Lower leg skin (tissue), 4 donors: Measurements from ENCODE around the gene PFDN2. TPM values are rescaled to one million over a fixed set of nuclear protein-coding genes. Genes with fewer than 3 reads are reported as not detected.

Experiments used
- DNase-seq, 2 donors: peaks; one replicate each; pipeline ENCODE4 v3.0.0-alpha.2; 2019; ENCODE audit warnings: low spot score in 2 of 2
- H3K4me3 ChIP-seq: fragments of 200-600 bp; sonication (generic); 2 replicates; pipeline ENCODE4 v1.5.1; 2017; ENCODE audit warnings: mild to moderate bottlenecking, low read depth; ENCODE audit not compliant: poor library complexity, severe bottlenecking
- POLR2A ChIP-seq, 2 donors: fragments of 450-650 bp; IDR thresholded peaks; one replicate each; pipeline ENCODE4 v1.6.1; 2016 to 2017; ENCODE audit warnings: antibody characterized with exemption in 2 of 2, mild to moderate bottlenecking in 1 of 2, moderate library complexity in 1 of 2
- WGBS, 2 donors: methylation state at CpG; one replicate each; pipeline ENCODE4 v1.1.5; 2018; 5-methylcytosine and 5-hydroxymethylcytosine counted together
- intact Hi-C: fragments of 100-400 bp; cut with DNase I; formaldehyde crosslinking; loops from one replicate; pipeline ENCODE4 v1.15.0; 2023; ENCODE audit warnings: low total_unique reads
- total RNA-seq, 4 donors: library from RNA; depleted of rRNA; stranded (reverse); fragments of >200 nt; gene quantifications; one replicate each; pipeline ENCODE4 v1.1.0, GENCODE V29; 2016
- TF ChIP-seq, protein P1 (sequence below), 3 donors: fragments of 450-650 bp; IDR thresholded peaks; one replicate each; pipeline ENCODE4 v1.5.1; 2016; ENCODE audit warnings: antibody characterized with exemption in 3 of 3, mild to moderate bottlenecking in 3 of 3, moderate library complexity in 2 of 3

The PFDN2 gene
- total RNA-seq, 4 donors from 2014 or later: 19.3 to 24.7 (median 22.4) TPM

DNA sequence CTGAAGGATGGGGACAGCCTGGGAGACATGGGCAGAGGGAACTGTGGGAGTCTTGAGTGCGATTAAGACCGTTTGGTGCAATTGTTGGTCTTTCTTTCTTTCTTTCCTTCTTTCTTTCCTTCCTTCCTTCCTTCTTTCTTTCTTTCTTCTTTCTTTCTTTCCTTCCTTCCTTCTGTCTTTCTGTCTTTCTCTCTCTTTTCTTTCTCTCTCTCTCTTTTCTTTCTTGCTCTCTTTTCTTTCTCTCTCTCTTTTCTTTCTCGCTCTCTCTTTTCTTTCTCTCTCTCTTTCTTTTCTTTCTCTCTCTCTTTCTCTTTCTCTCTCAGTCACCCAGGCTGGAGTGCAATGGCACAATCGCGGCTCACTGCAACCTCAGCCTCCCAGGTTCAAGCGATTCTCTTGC lies 22.6 kb downstream of the PFDN2 start:
- no peak overlapping the region for H3K4me3 ChIP-seq
- DNase-seq: no peak
- TF ChIP-seq, protein P1, sequence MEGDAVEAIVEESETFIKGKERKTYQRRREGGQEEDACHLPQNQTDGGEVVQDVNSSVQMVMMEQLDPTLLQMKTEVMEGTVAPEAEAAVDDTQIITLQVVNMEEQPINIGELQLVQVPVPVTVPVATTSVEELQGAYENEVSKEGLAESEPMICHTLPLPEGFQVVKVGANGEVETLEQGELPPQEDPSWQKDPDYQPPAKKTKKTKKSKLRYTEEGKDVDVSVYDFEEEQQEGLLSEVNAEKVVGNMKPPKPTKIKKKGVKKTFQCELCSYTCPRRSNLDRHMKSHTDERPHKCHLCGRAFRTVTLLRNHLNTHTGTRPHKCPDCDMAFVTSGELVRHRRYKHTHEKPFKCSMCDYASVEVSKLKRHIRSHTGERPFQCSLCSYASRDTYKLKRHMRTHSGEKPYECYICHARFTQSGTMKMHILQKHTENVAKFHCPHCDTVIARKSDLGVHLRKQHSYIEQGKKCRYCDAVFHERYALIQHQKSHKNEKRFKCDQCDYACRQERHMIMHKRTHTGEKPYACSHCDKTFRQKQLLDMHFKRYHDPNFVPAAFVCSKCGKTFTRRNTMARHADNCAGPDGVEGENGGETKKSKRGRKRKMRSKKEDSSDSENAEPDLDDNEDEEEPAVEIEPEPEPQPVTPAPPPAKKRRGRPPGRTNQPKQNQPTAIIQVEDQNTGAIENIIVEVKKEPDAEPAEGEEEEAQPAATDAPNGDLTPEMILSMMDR (IDR thresholded peaks at IDR 0.05): no peak
- TF ChIP-seq POLR2A (IDR thresholded peaks at IDR 0.05): no peak
- intact Hi-C loops: loop anchor here (5.0 to 10.0 kb wide), 2 partner anchors 93 to 370 kb away; no protein-coding TSS in a partner anchor
- WGBS, 2 donors: 94 to 95% methylated on average over 6 of the region's 6 CpGs

DNA sequence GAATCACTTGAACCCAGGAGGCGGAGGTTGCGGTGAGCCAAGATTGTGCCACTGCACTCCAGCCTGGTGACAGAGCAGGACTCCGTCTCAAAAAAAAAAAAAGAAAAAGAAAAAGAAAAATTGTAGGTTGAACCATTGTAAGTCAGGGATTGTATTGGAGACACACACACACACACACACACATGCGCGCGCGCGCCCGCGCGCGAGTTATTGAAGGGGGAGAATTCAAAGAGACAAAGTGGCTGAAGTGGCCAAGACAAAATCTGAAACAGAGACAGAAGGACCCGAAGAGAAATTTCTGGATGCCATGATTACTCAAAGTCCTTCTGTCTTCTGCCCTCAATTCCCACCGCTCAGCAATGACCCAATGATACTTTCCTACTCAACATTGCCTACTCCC lies 23.4 kb downstream of the PFDN2 start:
- intact Hi-C loops: loop anchor here (10.0 kb wide), 1 partner anchor 370 kb away; no protein-coding TSS in a partner anchor
- no peak overlapping the region for H3K4me3 ChIP-seq
- 95 to 96% methylated on average over 14 of the region's 14 CpGs for WGBS, 2 donors
- peak in 1 of 2 donors; percentile 58 for DNase-seq
- TF ChIP-seq POLR2A (IDR thresholded peaks at IDR 0.05): no peak
- TF ChIP-seq, protein P1 (IDR thresholded peaks at IDR 0.05): no peak

DNA sequence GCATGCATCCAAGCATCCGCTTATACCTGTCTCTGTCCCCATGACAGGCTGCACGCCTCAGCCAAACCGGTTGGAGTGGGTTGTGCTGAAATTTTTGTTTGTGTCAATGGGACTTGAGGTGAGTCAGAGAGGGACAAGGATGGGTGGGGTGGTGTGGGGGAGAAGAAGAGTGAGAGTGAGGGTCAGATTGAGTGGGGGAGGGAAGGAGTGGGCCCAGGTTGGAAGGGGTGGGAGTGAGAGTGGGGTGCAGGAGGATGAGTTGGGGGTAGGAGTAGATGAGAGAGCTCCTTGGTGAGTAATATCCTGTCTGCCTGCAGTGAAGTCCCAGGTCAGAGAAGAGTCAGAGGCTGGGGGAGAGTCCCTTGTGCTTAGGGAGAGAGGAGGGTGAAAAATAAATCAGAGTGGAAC lies 25.2 kb downstream of the PFDN2 start:
- WGBS, 2 donors: 55 to 61% methylated on average over 3 of the region's 3 CpGs
- TF ChIP-seq, protein P1 (IDR thresholded peaks at IDR 0.05): no peak
- no peak for TF ChIP-seq POLR2A (IDR thresholded peaks at IDR 0.05)
- H3K4me3 ChIP-seq: no peak overlapping the region
- intact Hi-C loops: loop anchor here (10.0 kb wide), 1 partner anchor 368 kb away; no protein-coding TSS in a partner anchor
- peak in 1 of 2 donors; percentile 85 for DNase-seq

DNA sequence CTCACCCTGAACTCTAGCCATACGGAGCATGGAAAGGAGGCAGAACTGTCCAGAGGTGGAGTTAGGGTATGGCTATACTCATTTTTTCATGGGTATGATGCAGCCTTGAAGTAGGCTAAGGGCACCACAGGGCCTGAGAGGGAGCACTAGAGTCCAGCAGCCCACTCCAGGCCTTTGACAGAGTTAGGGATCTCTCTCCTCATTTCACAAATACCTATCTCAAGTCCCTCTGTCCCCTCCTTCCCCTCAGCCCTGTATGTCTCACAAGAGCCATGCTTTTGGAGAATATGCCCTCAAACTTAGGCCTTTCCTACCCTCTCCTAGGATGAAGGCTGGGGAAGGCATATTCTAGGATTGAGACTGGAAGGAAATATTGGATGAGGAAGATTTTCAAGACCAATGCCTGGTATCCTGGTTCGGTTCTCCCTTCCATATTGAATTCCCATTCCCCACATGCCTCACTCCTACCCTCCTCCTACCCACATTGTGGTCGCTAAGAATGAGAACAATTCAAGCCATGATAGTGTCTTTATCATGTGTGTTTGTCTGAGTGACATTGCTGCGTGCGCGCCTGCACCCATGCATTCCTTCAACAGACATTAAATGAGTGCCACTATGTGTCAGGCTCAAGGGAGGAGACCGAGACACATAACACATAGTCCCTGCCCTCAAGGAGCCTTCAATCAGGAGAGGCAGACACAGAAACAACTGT lies 25.9 kb downstream of the PFDN2 start:
- WGBS, 2 donors: 84 to 91% methylated on average over 7 of the region's 7 CpGs
- TF ChIP-seq POLR2A (IDR thresholded peaks at IDR 0.05): no peak
- TF ChIP-seq, protein P1 (IDR thresholded peaks at IDR 0.05): no peak
- peak in 1 of 2 donors; percentile 50 for DNase-seq
- intact Hi-C loops: loop anchor here (10.0 kb wide), 1 partner anchor 367 kb away; no protein-coding TSS in a partner anchor
- no peak overlapping the region for H3K4me3 ChIP-seq

DNA sequence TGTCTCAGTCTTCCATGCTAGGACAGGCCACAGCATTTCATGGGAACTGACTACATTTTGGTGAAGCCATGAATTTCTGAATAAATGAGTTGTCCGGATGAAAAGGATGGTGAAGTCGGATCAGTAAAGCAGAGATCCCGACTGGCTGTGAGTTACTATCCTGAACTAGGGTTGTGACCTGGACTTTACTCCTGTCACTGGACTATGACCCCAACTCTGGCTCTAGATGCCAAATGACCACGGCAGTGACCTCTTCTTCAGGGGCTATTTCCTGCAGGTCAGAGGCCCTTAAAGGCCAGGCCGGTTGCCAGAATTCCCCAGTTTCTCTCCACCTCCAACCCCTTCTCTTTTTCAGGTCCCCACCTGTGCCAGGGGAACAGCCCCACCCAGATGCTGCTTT lies 26.7 kb downstream of the PFDN2 start:
- TF ChIP-seq, protein P1 (IDR thresholded peaks at IDR 0.05): no peak
- no peak for TF ChIP-seq POLR2A (IDR thresholded peaks at IDR 0.05)
- intact Hi-C loops: loop anchor here (10.0 kb wide), 1 partner anchor 366 kb away; no protein-coding TSS in a partner anchor
- WGBS, 2 donors: 88 to 89% methylated on average over 5 of the region's 5 CpGs
- no peak overlapping the region for H3K4me3 ChIP-seq
- no peak for DNase-seq
